ENCODE results near the gene TMEM52. TPM values are rescaled to one million over a fixed set of nuclear protein-coding genes. Genes with fewer than 3 reads are reported as not detected.

The TMEM52 gene
- total and polyA plus RNA-seq, 2 of the 8 experiments (the other 6 are each of a cell fraction or from before 2014, with no cell fraction given): 14.6 to 30.2 TPM

DNA sequence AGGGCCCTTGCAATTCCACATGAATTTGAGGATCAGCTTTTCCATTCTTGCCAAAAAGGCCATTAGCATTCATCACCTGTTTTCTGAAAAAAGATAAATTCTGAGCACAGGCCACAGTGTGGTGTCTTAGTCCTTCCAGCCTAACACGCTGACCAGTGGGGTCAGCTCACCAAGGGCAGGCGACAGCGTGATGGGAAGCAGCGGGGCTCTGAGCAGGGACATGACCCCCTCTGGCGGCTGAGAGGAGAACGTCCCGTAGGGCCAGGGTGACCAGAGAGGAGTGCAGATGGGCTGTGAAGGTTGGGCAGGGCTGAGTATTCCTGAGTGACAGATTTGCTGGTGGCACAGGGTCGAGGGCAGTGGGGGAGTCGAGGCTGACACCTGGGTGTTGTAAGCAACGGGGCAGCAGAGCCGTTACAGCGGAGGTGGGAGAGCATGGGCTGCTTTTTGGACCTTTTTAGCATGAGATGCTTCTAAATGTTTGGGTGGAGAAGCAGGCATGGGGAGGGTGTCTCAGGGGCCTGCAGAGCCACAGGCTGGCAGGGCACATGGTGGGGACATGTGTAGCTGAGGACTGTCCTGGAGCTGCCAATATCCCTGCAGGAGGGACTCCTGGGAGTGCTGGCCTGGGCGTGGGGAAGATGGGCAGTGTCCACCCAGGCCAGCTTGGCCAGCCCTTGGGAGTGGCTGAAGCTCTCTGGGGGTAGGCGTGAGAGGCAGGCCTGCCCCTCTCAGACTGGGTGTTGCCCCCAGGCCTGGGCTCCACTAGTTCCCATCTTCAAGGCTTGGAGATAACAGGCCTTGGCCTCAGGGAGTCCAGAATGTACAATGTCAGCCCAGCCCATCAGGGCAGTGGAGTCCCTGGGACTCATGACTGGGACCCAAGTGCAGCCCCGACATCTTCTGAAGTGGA is 12.6 kb downstream of the TMEM52 start (continued):
- TF ChIP-seq KDM5A (IDR thresholded peaks at IDR 0.05; ENCODE audit: low read length): no peak
- TF ChIP-seq ATF3 (IDR thresholded peaks at IDR 0.05; ENCODE audit: insufficient read depth, low read depth, low read length): no peak
- TF ChIP-seq NRF1 (IDR thresholded peaks at IDR 0.05; ENCODE audit: low read depth, low read length): no peak
- TF ChIP-seq SP2 (IDR thresholded peaks at IDR 0.05; ENCODE audit: low read length): no peak
- TF ChIP-seq, protein P1, sequence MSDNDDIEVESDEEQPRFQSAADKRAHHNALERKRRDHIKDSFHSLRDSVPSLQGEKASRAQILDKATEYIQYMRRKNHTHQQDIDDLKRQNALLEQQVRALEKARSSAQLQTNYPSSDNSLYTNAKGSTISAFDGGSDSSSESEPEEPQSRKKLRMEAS (IDR thresholded peaks at IDR 0.05): peak; percentile 46; the same call in 1 of the 2 replicates
- no peak for TF ChIP-seq USF2 (IDR thresholded peaks at IDR 0.05; ENCODE audit: low read length)
- TF ChIP-seq CHD2 (IDR thresholded peaks at IDR 0.05; ENCODE audit: low read length): no peak
- no peak for TF ChIP-seq CEBPB (IDR thresholded peaks at IDR 0.05; ENCODE audit: low read depth, low read length)
- TF ChIP-seq BACH1 (IDR thresholded peaks at IDR 0.05; ENCODE audit: low read length): no peak
- TF ChIP-seq, protein P2, sequence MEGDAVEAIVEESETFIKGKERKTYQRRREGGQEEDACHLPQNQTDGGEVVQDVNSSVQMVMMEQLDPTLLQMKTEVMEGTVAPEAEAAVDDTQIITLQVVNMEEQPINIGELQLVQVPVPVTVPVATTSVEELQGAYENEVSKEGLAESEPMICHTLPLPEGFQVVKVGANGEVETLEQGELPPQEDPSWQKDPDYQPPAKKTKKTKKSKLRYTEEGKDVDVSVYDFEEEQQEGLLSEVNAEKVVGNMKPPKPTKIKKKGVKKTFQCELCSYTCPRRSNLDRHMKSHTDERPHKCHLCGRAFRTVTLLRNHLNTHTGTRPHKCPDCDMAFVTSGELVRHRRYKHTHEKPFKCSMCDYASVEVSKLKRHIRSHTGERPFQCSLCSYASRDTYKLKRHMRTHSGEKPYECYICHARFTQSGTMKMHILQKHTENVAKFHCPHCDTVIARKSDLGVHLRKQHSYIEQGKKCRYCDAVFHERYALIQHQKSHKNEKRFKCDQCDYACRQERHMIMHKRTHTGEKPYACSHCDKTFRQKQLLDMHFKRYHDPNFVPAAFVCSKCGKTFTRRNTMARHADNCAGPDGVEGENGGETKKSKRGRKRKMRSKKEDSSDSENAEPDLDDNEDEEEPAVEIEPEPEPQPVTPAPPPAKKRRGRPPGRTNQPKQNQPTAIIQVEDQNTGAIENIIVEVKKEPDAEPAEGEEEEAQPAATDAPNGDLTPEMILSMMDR (IDR thresholded peaks at IDR 0.05; ENCODE audit: control extremely low read depth in 1 of 3, insufficient read depth in 1 of 3, low read depth in 1 of 3, low read length in 3 of 3): peak in 2 of 3 experiments; percentile 93 to 99; a peak in 3 of 4 replicates
- TF ChIP-seq, protein P3, sequence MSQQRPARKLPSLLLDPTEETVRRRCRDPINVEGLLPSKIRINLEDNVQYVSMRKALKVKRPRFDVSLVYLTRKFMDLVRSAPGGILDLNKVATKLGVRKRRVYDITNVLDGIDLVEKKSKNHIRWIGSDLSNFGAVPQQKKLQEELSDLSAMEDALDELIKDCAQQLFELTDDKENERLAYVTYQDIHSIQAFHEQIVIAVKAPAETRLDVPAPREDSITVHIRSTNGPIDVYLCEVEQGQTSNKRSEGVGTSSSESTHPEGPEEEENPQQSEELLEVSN (IDR thresholded peaks at IDR 0.05): no peak

Measured in H1 (cell line).